GM12865 (cell line): ENCODE results near the gene KLF13.

Experiments used
- DNase-seq: peaks from one replicate; pipeline ENCODE4 v3.0.0; 2010; ENCODE audit warnings: low read depth
- H3K4me3 ChIP-seq: 2 replicates; pipeline ENCODE4 v1.5.1; 2011; ENCODE audit warnings: mild to moderate bottlenecking, low read depth, low read length, control low read depth
- CTCF ChIP-seq: IDR thresholded peaks from 2 replicates; pipeline ENCODE4 v1.5.1; 2011; ENCODE audit warnings: low read length, control low read depth, low read depth, inconsistent platforms; ENCODE audit not compliant: insufficient read depth; ENCODE audit errors: missing control alignments

The KLF13 gene

GRCh38 chr15:31339558-31339895 lies 12.9 kb downstream of the KLF13 start:
- no peak for TF ChIP-seq CTCF
- no peak for DNase-seq
- H3K4me3 ChIP-seq: no peak overlapping the region

- H3K4me3 ChIP-seq: no peak overlapping the region
- DNase-seq: no peak
- no peak for TF ChIP-seq CTCF
Measured at GRCh38 chr15:31340047-31340446, 13.4 kb downstream of the KLF13 start.

- H3K4me3 ChIP-seq: no peak overlapping the region
- TF ChIP-seq CTCF: no peak
- no peak for DNase-seq
Measured at GRCh38 chr15:31340592-31340991, 14.0 kb downstream of the KLF13 start.

GRCh38 chr15:31341071-31341470 lies 14.4 kb downstream of the KLF13 start:
- TF ChIP-seq CTCF: no peak
- H3K4me3 ChIP-seq: no peak overlapping the region
- DNase-seq: no peak

- H3K4me3 ChIP-seq: no peak overlapping the region
- no peak for DNase-seq
- no peak for TF ChIP-seq CTCF
Measured at GRCh38 chr15:31341496-31342195, 15.0 kb downstream of the KLF13 start.

- DNase-seq: no peak
- TF ChIP-seq CTCF: no peak
- no peak overlapping the region for H3K4me3 ChIP-seq
Measured at GRCh38 chr15:31342381-31342780, 15.7 kb downstream of the KLF13 start.
